GM19023 (cell line): ENCODE results near the gene AMZ2.
"Not testable (repeated sequence)": the region's sequence is repeated elsewhere in the genome, so short reads cannot be mapped to it uniquely, and the experiment has no call there.

Experiments used
- ATAC-seq: cut with Tn5 transposase; IDR thresholded peaks from one replicate; pipeline ENCODE4 v1.9.1; 2021; ENCODE audit warnings: mild to moderate bottlenecking, moderate library complexity; ENCODE audit not compliant: unreplicated experiment

Gene AMZ2

DNA sequence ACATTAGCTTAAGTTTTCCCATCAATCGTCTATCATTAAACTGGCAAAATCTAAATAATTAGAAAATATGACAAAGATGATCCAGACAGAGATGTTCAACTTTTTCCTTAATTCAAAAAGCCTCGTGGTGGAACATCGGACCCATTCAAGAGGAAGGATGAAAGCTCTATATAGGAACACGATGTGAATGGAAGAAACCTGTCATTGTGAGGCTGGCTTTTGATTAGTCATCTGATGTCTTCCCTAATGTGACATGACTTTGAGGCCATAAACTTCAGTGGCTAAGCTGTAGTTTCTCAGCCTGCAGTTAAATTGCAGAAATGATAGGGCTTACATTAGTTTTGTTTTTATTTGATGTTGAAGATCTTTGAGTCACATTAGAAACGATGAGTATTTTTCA is 1.0 kb downstream of the AMZ2 start:
- no peak for ATAC-seq

- no peak for ATAC-seq
Measured at GRCh38 chr17:68249354-68249765, 1.5 kb downstream of the AMZ2 start.

- not testable (repeated sequence) for ATAC-seq
Measured at GRCh38 chr17:68253426-68253825, 5.6 kb downstream of the AMZ2 start.

- no peak for ATAC-seq
Measured at GRCh38 chr17:68255151-68255550, 7.3 kb downstream of the AMZ2 start.

- ATAC-seq = no peak
Measured at GRCh38 chr17:68255731-68256538, 8.1 kb downstream of the AMZ2 start.

GRCh38 chr17:68256701-68257100 is 8.9 kb downstream of the AMZ2 start:
- not testable (repeated sequence) for ATAC-seq

GRCh38 chr17:68257934-68258333 is 10.1 kb downstream of the AMZ2 start:
- no peak for ATAC-seq

DNA sequence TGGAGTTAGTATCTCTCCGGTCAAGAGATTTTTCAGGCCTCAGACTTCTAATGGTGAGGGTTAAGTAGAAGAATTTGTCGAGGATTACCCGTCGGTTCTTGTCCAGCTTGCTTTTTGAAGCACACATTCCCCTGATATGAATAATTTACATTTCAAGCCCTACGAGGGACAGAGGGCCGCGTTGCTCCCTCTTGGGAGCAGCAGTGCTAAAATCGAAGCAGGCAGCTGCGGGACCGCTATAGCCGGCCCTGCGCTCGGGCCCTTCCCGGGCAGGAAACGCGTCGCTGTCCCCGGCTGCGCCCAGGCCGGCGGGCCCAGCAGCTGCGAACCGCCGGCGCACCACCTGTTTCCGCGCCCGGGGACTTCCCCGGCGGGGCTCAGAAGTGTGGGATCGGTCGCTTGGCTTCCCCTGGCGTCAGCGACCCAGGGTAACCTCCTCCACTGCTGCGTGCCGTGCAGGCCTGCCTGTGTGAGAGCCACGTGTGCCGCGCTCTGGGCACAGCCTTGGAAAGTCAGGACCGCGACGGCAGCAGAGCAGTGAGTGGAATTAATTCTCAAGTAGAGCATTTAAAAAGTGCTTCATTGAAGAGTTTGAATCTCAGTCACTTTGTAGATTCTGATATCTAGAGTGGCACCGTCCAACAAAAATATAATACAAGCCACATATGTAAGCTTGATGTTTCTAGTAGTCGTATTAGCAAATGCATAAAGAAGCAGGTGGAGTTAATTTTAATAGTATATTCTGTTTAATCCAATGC is 11.2 kb downstream of the AMZ2 start:
- ATAC-seq = peak; percentile 93

GRCh38 chr17:68259648-68259951 is 11.8 kb downstream of the AMZ2 start:
- ATAC-seq = not testable (repeated sequence)

DNA sequence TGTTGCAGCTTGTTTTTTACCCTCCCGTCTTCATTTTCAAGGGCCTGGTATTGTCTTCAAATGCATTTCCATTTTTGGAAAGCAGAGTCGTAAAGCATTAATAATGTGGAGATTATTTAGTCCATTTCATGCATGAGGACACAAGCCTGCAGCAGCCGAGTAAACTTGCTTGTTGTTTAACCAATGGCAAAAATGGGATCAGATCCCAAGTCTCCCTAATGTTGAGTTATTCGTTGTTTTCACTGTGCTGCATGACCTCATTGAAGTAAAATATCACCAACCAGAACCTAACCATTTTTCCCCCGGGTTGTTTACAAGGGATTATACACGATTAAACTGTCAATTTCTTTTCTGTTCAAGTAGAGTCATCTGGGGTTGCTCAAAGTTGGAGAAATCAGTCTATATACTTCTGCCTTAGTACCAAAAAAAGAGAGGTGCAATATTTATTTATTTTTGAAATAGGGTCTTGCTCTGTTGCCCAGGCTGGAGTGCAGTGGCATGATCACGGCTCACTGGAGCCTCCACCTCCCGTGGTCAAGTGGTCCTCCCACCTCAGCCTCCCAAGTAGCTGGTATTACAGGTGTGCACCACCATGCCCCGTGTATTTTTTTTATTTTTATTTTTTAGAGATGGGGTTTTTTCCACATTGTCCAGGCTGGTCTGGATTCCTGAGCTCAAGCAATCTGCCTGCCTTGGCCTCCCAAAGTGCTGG is 12.4 kb downstream of the AMZ2 start:
- ATAC-seq = no peak

GRCh38 chr17:68262467-68262866 is 14.6 kb downstream of the AMZ2 start:
- ATAC-seq = not testable (repeated sequence)

DNA sequence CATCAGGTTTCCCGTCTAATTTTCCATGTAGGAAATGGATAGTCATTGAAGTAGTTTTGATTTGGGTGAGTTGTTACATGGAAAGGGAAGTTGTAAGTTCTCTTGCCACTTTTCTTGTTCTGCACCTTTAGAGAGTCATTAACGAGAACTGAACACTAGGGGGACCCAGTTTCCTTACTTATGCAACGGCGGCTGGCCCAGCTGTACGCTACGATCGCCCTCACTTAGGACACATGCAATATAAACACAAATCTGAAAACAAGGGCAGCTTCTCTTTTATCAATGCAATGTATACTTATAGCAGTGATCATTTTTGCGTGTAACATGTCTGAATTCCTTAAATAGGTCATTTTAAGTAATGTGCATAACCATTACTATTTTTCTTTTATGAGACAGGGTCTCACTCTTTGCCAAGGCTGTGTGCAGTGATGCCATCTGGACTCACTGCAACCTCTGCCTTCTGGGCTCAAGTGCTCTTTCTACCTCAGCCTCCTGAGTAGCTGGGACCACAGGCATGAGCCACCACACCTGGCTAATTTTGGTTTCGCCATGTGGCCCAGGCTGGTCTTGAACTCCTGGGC is 15.3 kb downstream of the AMZ2 start:
- ATAC-seq = not testable (repeated sequence)

DNA sequence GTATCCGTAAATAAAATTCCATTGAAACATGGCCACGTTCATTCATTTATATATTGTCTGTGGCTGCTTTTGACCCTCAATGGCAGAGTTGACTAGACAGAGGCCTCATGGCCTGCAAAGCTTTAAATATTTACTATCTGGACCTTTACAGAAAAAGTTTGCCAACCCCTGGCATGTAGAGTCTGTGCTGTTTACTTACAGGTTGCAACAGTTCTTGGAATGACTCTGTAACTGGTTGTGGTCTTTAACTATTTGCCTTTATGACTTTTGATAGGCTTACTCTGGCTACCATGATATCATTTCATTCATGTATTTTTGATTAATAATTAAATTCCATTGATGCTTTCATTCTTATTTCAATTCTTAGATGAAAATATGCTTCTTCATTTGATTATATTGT is 18.0 kb downstream of the AMZ2 start:
- ATAC-seq = not testable (repeated sequence)

DNA sequence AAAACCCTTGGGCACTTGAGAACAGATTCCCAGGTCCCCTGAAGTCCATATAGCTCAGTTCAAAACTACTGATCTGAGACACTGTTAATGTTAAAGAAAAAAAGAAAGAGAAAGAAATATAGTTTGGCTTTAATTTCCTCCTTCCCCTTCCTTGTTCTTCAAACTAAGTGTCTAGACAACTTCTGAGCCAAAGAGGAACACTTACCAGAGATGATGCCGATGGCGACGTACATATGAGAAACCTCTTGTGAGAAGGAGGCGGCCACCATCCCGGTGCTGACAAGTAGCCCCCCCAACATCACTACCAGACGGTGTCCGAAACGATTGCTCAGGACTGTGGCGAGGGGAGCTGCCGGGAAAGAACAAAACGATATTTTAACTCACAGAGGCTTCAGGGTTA is 25.9 kb downstream of the AMZ2 start:
- no peak for ATAC-seq

DNA sequence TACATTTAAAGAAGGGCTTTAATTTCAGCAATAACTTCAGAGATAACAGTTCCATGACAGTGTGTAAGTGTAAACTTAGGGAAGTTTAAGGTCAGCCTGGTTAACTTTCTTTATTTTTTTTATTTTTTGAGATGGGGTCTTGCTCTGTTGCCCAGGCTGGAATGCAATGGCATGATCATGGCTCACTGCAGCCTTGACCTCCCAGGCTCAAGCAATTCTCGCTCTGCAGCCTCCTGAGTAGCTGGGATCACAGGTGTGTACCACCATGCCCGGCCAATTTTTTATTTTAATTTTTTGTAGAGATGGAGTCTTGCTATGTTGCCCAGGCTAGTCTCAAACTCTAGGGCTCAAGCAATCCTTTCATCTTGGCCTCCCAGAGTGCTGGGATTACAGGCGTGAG is 28.5 kb downstream of the AMZ2 start:
- not testable (repeated sequence) for ATAC-seq

- ATAC-seq = no peak
Measured at GRCh38 chr17:68277807-68278206, 30.0 kb downstream of the AMZ2 start.

DNA sequence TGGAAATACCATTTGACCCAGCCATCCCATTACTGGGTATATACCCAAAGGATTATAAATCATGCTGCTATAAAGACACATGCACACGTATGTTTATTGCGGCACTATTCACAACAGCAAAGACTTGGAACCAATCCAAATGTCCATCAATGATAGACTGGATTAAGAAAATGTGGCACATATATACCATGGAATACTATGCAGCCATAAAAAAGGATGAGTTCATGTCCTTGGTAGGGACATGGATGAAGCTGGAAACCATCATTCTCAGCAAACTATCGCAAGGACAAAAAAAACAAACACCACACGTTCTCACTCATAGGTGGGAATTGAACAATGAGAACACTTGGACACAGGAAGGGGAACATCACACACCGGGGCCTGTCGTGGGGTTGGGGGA is 34.1 kb downstream of the AMZ2 start:
- ATAC-seq = not testable (repeated sequence)

- no peak for ATAC-seq
Measured at GRCh38 chr17:68288375-68288774, 40.5 kb downstream of the AMZ2 start.

GRCh38 chr17:68288804-68289203 is 41.0 kb downstream of the AMZ2 start:
- no peak for ATAC-seq

DNA sequence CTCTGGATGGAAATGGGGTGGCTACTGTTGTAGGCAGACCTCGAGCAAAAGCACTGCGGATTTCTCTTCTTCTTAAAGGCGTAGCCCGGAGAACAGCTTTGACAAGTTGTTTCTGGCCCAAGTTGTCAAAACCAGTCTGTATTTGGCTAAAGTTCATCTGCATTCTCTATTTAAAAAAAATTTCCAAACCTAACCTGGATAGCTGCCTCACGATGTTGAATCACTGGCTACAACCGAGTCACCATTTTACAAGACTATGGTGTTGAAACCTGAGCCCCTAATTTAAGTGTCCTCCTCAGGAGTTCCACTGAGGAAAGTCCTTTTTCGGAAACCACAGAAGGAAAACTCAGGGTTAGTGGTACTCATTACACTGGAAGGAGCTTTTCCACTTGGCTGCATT is 41.6 kb downstream of the AMZ2 start:
- no peak for ATAC-seq

- ATAC-seq = no peak
Measured at GRCh38 chr17:68289936-68290267, 42.1 kb downstream of the AMZ2 start.
